Measurements from ENCODE around the gene GAB1.

DNA sequence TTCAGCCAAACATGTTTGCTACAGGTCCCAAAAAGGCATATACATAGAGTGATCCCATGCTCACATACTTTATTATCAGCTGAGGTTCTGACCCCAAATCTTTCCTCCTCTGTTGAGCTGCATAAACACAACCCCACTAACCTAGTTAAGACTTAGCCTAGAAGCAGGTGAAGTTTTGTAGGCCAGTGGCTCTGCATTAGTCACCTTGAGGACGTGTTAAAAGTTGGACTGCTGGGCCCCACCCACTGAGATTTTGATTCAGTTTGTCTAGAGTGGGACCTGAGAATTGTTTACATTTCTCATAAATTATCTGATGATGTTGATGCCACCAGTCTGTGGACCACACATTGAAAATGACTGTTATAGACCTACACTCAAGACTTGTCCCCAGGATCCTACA, 43.8 kb upstream of the GAB1 start:
- no peak for TF ChIP-seq CTCF (IDR thresholded peaks at IDR 0.05)
- no peak for TF ChIP-seq POLR2A (IDR thresholded peaks at IDR 0.05)

Data from testis (tissue), 2 donors.